ENCODE measurements around the gene BHLHE23. TPM values are rescaled to one million over a fixed set of nuclear protein-coding genes. Genes with fewer than 3 reads are reported as not detected.
"Not testable (repeated sequence)": the region's sequence is repeated elsewhere in the genome, so short reads cannot be mapped to it uniquely, and the experiment has no call there.

BHLHE23 gene
- total RNA-seq, 4 donors from 2014 or later, result not detected

DNA sequence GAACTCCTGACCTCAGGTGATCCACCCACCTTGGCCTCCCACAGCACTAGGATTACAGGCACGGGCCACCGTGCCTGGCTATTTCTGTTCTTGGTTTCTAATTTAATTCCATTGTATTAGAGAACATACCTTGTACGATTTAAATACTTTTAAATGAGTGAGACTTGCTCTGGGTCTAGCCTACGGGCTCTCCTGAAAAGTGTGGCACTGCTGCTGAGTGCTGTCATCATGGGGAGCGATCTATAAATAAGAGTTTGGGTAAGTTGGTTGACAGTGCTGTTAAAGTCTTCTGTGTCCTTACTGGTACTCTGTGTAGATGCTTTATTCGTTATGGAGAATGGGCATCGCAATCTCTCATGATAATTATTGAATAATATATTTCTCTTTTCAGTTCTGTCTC lies 35.0 kb upstream of the BHLHE23 start:
- Histone ChIP-seq H3K36me3 (no peaks in the 10 kb centered on the region), H3K4me1 (no peaks in the 10 kb centered on the region), H3K27me3 (peaks cover 0 to 91% (median 5%) of the 10 kb centered on the region in 4 donors), H3K4me3 (no peak overlapping the region), H3K9me3 (no peaks in the 10 kb centered on the region), H3K27ac (replicated peaks in 1 of 4) (no peak overlapping the region)
- WGBS, result 81% methylated on average over 7 of the region's 7 CpGs
- intact Hi-C loops (cut with DNase I), result no loop called here
- TF ChIP-seq POLR2A (IDR thresholded peaks at IDR 0.05; ENCODE audit: low read depth) (no peak), EP300 (IDR thresholded peaks at IDR 0.05) (no peak), POLR2AphosphoS5 (IDR thresholded peaks at IDR 0.05) (no peak)
- TF ChIP-seq, protein P1, sequence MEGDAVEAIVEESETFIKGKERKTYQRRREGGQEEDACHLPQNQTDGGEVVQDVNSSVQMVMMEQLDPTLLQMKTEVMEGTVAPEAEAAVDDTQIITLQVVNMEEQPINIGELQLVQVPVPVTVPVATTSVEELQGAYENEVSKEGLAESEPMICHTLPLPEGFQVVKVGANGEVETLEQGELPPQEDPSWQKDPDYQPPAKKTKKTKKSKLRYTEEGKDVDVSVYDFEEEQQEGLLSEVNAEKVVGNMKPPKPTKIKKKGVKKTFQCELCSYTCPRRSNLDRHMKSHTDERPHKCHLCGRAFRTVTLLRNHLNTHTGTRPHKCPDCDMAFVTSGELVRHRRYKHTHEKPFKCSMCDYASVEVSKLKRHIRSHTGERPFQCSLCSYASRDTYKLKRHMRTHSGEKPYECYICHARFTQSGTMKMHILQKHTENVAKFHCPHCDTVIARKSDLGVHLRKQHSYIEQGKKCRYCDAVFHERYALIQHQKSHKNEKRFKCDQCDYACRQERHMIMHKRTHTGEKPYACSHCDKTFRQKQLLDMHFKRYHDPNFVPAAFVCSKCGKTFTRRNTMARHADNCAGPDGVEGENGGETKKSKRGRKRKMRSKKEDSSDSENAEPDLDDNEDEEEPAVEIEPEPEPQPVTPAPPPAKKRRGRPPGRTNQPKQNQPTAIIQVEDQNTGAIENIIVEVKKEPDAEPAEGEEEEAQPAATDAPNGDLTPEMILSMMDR (IDR thresholded peaks at IDR 0.05), result no peak
- no peak for DNase-seq (ENCODE audit: extremely low spot score)

DNA sequence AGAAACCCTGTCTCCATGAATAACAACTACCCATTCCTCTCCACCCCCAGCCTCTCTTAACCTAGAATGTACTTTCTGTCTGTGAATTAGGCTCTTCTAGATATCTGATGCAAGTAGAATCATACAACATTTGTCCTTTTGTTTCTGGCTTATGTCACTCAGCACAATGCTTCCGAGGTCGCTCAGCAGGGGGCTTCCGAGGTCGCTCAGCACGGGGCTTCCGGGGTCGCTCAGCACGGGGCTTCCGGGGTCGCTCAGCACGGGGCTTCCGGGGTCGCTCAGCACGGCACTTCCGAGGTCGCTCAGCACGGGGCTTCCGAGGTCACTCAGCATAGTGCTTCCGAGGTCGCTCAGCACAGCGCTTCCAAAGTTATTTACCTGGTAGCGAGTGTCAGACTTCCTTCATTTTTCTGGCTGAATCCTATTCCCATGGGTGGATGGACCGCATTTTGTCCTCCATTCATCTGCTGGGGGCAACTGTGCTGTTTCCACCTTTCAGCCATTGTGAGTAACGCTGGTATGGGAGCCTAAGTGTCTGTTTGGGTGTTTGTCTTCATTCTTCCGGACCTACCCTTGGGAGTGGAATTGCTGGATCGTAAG lies 31.0 kb upstream of the BHLHE23 start:
- peaks cover 0 to 92% (median 1%) of the 10 kb centered on the region in 4 donors for H3K27me3 ChIP-seq
- TF ChIP-seq, protein P1 (IDR thresholded peaks at IDR 0.05), result no peak
- TF ChIP-seq POLR2A (IDR thresholded peaks at IDR 0.05; ENCODE audit: low read depth), result no peak
- no peak for TF ChIP-seq EP300 (IDR thresholded peaks at IDR 0.05)
- TF ChIP-seq POLR2AphosphoS5 (IDR thresholded peaks at IDR 0.05), result no peak
- intact Hi-C loops (cut with DNase I), result no loop called here
- peaks cover 0 to 12% (median 5%) of the 10 kb centered on the region in 4 donors for H3K4me1 ChIP-seq
- no peak for DNase-seq (ENCODE audit: extremely low spot score)
- no peaks in the 10 kb centered on the region for H3K36me3 ChIP-seq
- no peaks in the 10 kb centered on the region for H3K9me3 ChIP-seq
- H3K27ac ChIP-seq (replicated peaks in 1 of 4), result no peak overlapping the region
- no peak overlapping the region for H3K4me3 ChIP-seq
- WGBS, result 65% methylated on average over 26 of the region's 26 CpGs

GRCh38 chr20:63036291-63036690 lies 29.5 kb upstream of the BHLHE23 start:
- Histone ChIP-seq H3K36me3 (no peaks in the 10 kb centered on the region), H3K9me3 (no peaks in the 10 kb centered on the region), H3K4me1 (peaks cover 0 to 14% (median 5%) of the 10 kb centered on the region in 4 donors), H3K4me3 (no peak overlapping the region), H3K27ac (replicated peaks in 1 of 4) (no peak overlapping the region), H3K27me3 (peaks cover 0 to 98% (median 6%) of the 10 kb centered on the region in 4 donors)
- intact Hi-C loops (cut with DNase I), result no loop called here
- 35% methylated on average over 15 of the region's 19 CpGs for WGBS
- no peak for DNase-seq (ENCODE audit: extremely low spot score)
- TF ChIP-seq POLR2AphosphoS5 (IDR thresholded peaks at IDR 0.05), result no peak
- no peak for TF ChIP-seq EP300 (IDR thresholded peaks at IDR 0.05)
- no peak for TF ChIP-seq POLR2A (IDR thresholded peaks at IDR 0.05; ENCODE audit: low read depth)
- TF ChIP-seq, protein P1 (IDR thresholded peaks at IDR 0.05), result no peak

GRCh38 chr20:63035603-63036185 lies 28.9 kb upstream of the BHLHE23 start:
- peaks cover 0 to 98% (median 10%) of the 10 kb centered on the region in 4 donors for H3K27me3 ChIP-seq

GRCh38 chr20:63034710-63035602 lies 28.2 kb upstream of the BHLHE23 start:
- intact Hi-C loops (cut with DNase I); H3K27ac ChIP-seq (replicated peaks in 1 of 4); H3K9me3 ChIP-seq; H3K36me3 ChIP-seq; DNase-seq (ENCODE audit: extremely low spot score); H3K4me3 ChIP-seq: not testable (repeated sequence)
- H3K4me1 ChIP-seq, result peaks cover 0 to 14% (median 5%) of the 10 kb centered on the region in 4 donors
- WGBS, result 60% methylated on average over 13 of the region's 44 CpGs
- H3K27me3 ChIP-seq, result peaks cover 0 to 100% (median 17%) of the 10 kb centered on the region in 4 donors

More at GRCh38 chr20:63035603-63036185, 28.9 kb upstream of the BHLHE23 start:
- no peak for DNase-seq (ENCODE audit: extremely low spot score)
- Histone ChIP-seq H3K36me3 (no peaks in the 10 kb centered on the region), H3K9me3 (no peaks in the 10 kb centered on the region), H3K4me1 (peaks cover 0 to 14% (median 5%) of the 10 kb centered on the region in 4 donors), H3K27ac (replicated peaks in 1 of 4) (no peak overlapping the region), H3K4me3 (no peak overlapping the region)
- TF ChIP-seq EP300 (IDR thresholded peaks at IDR 0.05) (no peak), POLR2AphosphoS5 (IDR thresholded peaks at IDR 0.05) (no peak), POLR2A (IDR thresholded peaks at IDR 0.05; ENCODE audit: low read depth) (no peak)
- TF ChIP-seq, protein P1 (IDR thresholded peaks at IDR 0.05), result no peak
- intact Hi-C loops (cut with DNase I), result no loop called here
- 92% methylated on average over 18 of the region's 23 CpGs for WGBS
